HG03064 (cell line): ENCODE measurements around the gene KIZ.

Experiments
- ATAC-seq: cut with Tn5 transposase; IDR thresholded peaks from one replicate; pipeline ENCODE4 v1.9.1; 2021; ENCODE audit warnings: low read depth; ENCODE audit not compliant: unreplicated experiment

Gene KIZ

DNA sequence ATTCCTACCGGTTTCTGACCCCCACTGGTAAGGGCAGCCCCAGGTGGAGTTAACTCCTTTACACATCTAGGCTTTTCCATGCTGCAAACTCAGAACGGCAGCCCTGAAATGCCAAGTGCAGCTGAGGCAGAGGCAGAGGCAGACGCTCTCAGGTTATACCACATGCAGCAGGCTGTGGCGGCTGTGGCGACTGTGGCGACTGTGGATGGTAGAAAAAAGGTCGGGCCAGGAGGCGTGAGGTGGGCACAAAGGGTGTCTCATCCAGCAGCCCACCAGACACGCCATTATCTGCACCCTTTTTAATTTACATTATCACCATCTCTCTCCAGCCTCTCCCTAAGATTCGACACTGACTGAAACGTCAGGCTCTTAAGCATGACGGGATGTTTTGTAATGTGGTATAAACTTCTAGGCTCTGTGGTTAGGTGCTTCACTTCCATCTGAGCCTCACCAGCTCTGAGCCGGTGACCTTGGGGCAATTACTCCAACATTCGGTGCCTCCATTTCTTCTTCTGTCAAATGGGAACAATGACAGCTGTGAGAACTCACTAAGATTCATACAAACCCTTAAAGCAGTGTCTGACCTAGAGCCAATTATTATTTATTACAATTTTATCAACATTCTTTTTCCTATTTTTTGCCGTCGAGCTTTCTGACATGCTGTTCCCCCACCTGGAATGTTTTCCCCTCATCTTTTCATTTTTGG is 8.2 kb downstream of the KIZ start:
- ATAC-seq = no peak

DNA sequence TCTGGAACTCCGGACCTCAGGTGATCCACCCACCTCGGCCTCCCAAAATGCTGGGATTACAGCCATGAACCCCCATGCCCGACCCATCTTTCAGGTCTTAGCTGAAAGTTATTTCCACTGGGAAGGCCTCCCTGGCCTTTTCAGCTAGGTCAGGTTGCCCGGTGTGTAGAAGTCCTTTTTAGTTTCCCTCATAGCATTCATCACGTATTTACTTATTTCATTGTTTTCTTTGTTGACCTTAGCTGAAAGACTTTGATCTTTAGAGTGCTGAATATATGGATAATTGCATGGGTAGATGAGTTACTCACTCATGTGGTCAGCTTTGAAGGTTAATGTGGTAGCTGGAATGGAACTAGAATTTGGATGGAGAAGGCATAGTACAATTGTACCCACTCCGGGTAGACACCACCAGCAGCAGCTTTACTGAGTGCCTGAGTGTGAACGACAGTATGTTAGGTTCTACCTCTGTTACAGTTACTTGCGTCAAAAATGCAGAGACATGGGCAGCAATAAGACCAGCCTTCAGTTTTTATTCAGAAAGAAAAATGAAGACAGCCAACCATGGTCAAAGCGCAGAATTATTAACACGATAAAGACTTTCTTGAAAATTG is 9.1 kb downstream of the KIZ start:
- no peak for ATAC-seq

DNA sequence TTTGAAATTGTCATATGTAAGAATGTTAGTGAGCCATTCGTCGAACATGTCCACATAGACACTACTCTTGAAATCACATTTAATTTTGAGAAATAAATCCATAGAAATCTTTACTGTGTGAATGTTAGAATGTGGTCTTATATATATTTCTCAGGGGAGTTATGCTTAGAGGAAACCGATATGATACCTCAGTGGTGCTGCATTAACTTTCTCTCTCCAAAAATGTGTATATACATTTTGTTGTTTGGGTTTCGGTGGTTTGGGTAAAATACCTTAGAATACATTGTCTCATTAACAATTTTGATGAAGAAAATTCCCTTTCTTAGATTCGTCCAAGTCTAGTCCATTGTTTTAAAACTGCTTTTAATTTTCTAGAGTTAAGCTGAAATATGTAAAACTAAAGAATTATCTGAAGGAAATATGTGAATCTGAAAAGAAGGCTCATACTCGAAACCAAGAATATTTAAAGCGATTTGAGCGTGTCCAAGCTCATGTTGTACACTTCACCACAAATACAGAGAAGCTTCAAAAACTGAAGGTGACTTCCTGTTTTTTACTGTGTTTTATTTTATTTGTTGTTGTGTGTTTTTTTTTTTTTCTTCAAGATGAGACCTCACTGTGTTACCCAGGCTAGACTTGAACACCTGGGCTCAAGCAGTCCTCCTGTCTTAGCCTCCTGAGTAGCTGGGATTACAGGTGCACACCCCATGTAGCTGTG is 10.3 kb downstream of the KIZ start:
- ATAC-seq = no peak

DNA sequence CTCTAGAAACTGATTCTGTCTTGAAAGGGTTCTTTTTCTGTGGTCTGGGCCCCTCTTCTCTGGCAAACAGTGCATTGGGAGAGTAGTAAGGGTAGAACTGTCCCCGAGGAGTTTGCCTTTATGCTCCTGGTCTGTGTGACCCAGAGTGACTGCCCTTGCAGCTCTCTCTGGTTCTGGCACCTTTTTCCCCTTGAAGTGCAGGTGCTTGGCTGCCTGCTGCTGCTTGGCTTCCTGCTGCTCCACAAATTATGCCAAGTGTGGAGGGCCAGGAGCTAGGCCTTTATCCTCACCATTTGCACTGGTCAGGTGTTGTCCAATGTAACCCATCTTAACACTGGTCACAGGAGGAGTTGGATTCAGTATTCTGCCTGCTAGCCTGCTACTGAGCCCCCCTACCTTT is 11.2 kb downstream of the KIZ start:
- ATAC-seq = no peak

DNA sequence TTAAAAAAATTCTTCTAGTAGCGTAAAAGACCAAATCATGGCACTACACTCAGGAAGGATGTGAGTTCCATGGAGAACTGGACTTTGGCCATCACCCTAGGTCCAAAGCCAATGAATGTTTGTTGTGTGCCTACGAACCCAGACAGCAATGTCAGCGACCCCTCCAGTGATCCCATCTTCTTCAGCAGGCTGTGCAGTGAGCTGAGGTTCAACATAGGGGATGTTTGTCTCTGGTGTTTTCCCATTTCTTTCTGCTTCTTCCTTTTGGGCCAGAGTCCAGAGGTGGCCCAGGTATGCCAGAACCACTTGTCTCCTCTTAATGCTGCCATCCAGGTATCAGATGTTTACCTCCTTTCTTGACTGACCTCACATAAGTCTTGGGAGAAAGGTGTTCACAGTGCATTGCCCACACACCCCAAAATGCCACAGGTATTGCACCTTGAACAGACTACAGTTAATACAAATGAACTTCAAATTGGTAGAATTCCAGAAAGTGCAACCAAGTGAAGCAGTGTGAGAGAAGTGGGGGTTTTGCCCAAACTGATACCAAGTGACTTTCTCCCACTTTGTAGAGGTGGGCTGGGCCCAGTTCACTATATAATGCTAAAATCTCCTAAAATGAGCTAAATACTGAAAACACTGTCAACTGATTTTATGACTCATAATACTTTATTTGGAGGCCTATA is 14.1 kb downstream of the KIZ start:
- ATAC-seq = no peak

DNA sequence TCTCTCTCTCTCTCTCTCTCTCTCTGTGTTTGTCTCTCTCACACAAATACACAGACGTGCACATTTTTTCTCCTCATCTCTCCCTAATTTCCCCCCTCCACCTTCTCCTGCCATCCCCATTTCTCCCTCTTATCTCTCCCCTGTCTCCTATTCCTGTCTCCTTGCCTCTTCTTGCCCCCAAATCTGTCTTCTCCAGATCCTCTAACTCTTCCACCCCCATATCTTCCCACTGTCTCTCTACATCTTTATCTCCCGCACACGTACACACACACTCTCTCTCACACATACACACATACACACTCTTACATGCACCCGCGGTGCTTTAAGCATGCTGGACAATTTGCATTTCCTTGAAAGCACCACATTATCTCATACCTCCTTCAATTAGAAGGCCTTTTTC is 15.9 kb downstream of the KIZ start:
- ATAC-seq = no peak

DNA sequence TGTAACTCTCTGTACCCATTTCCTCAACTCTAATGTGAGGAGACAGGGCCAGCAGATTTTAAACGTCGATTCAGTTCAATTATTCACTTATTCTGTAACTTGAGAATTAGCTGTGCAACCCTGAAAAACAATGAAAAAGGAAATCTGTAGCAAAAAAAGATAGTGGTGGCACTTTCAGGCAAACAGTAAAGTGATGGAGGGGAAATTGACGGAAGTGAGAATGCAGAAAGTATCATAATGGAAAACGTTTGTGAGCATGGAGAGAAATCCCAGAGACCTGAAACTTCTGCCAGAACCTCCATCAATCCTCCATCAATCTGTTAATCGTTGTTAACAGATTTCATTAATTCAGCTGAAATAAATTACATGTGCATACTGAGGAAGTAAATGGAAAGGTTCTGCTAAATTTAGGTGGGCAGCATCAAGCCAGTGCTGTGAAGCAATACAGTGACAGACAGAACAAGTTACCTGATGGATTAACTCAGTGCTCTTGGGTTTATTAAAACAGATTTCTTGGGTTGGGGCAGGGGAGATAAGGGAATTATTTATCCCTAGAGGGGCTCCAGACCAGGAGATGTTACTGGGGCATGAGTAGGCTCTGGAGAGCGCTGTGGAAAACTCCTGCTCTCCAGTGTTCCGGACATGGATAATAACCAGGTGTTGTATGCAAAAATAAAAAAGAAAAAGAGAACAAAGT is 17.5 kb downstream of the KIZ start:
- ATAC-seq = no peak

DNA sequence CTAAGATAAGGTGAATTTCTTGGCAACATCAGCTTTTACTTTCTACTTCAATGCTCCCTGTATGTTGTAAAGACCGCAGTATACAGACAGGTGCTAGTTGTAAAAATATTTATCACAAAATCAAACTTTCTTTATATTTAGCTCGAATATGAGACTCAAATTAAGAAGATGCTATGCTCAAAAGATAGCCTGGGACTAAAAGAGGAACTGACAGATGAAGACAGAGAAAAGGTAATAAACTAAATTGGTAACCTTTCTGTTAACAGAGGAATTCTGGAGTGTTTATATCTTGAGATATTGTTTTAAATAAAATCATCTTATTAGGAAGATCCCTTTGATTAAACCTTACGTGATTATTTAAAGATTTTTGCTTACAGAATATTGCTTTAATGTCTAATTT is 19.5 kb downstream of the KIZ start:
- no peak for ATAC-seq

DNA sequence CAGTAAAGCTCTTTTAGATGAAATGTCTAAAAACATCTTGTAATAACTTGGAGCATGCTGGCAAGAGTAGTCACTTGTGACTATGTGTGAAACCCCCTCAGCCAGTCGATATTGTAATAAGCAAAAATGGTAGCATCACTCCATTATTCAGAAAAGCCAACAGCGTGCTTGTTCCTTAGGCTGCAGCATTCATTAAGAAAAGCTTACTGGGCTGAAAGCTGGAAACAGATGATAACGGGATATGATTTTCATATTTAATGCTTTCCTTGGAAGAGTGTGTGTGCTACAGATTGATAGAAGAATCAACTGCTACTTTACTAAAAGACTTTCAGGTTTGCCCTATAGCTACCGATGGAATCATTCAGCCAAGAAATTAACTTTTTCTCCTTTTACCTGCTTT is 20.3 kb downstream of the KIZ start:
- ATAC-seq = no peak

DNA sequence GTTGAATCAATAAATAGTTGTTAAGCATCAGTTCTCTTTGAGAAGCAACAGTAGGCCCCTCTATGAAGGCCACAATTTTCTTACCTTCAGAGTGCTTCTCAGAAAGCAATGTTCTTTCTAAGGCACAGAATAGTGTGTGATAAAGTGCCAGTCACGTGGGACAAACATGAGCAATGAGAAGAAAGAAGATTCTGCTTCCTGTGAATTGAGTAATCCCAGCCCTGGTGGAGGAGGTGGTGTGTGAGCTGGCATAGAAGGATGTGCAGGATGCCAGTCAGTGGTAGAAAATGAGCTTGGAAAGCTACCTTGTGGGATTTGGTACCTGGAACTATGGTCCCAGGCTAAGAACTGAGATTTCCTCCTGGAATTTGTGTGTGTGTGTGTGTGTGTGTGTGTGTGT is 21.7 kb downstream of the KIZ start:
- no peak for ATAC-seq

DNA sequence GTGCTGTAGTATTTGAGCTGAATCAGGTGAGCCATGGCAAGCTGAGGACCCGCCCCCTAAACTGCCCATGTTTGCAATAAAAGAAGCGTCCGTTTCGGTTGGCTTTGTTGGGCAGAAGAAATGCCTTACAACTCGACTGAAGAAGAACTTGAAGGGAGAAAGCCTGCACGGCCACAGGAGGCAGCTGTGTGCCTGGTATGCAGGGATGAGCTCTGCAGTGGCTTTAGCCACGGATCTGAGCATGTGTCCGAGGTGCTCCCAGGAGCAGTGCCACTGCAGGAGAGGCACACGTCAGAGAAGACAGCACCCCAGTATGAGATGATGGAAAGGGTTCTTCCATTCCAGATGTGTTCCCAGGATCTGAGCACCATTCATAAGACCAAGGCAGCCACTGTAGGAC is 23.5 kb downstream of the KIZ start:
- no peak for ATAC-seq

DNA sequence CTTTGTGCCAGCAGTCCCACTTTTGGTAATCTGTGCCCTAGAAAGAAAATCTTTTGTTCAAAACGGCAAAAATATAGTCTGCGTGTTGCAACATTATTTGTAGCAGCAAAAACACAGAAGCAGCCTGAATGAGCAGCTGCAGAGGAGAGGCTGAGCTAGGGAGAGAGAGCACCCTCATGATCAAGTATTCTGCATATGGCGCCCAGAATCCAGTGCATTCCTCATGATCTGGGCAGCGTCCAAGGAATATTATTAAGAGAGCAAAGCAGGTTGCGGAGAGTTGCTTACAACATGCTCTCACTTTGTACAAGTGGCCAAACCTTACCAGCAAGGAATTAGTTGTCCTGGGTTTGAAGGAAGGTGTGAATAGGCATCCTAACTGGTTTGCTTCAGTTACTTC is 25.9 kb downstream of the KIZ start:
- no peak for ATAC-seq

DNA sequence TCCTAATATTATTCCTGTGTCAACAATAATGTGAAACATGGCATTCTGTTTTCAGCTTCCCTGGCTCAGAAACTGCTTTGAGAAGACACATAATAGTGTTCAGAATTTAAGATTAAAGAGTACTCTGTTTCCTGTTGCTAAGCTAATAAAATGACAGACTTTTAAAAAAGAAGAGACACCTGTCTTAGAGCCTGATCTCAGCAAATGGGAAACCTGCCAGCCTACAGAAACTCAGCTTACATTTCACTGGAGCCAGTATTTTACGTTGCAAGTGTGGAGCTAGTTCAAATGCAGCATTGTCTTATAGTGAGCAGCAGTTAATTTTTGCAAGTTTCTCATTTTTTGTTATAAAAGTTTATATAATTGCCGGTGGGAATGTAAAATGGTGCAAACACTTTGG is 28.8 kb downstream of the KIZ start:
- no peak for ATAC-seq

DNA sequence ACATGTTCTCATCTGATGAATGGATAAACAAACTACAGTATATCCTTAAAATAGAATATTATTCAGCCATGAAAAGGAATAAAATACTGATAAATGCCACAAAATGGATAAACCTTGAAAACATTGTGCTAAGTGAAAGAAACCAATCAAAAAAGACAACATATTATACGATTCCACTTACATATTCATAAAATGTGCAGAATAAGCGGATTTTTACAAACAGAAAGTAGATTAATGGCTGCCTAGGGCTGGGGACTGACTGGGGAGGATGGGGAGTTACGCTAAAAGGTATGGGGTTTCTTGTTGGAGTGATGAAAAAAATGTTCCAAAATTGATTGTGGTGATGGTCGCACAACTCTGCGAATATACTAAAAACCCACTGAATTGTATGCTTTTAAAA is 29.4 kb downstream of the KIZ start:
- ATAC-seq = no peak

DNA sequence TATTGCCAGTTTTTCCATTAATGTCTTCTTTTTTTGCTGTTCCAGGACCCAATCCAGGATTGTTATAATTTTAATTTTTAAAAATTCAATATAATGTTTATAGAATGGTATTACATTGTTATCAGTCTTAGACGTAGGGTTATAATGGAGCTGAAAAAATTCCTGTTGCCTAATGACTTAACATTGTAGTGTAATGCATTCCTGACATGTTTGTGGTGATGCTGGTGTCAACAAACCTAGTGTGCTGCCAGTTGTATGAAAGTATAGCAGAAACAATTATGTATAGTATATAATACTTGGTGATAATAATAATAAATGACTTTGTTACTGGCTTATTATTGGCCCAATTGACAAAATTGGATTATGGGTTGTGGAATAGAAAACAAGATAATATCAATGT is 30.4 kb downstream of the KIZ start:
- ATAC-seq = no peak

DNA sequence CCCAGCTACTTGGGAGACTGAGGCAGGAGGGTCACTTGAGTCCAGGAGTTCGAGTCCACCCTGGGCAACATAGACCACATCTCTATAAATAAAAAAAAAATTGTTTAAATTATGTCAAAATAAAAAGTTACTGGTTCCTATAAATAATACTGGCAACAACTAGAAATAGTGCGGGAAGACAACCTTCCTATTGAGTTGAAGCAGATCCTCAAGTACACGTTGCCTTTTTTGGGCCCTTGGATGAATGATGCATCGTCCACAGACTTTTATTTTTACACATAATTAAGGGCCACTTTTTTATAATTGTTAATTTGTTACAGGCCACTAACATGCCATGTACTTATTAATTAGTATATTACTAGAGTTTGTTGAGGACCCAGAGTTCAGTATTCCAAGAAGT is 31.1 kb downstream of the KIZ start:
- no peak for ATAC-seq

DNA sequence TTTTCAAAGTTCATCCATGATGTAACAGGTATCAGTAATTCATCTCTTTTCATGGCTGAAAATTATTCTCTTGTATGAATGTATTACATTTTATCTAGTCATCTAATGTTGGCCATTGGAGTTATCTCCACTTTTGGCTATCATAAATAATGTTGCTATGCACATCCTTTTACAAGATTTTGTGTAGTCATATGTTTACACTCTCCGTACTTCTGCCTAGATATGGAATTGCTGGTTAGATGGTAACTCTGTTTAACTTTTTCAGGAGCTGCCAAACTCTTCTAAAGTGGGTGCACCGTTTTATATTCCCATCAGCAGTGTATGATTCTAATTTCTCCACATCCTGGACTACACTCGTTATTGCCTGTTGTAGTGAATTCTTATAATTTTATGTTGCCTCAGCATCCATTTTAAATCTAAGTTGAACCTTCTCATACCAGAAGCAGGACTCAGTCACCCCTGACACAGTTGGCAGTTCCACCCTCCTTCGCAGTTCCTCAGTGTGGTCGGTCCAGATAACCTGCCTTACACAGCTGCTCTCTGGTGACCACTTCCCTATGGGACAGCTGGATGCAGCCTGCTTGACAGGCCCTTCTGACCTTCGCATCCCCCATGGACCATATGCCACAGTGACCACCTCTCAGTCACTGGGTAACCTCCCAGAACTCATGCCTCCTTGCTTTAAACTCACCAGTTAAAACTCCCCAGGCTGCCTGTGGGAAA is 33.9 kb downstream of the KIZ start:
- no peak for ATAC-seq

DNA sequence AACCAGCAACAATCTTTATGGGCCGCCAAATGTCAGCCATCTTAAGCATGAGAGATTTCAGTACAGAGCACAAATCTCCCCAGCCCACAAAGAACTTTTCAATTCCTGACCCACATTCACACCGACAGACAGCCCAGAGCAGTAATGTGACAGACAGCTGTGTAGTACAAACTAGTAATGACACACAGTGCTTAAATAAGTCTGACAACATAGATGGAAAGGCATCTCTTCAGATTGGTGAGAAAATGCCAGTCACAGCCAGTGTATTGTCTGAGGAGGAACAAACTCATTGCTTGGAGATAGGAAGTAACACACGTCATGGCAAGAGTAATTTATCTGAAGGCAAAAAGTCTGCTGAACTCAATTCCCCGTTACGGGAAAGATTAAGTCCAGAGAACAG is 36.0 kb downstream of the KIZ start:
- ATAC-seq = no peak

DNA sequence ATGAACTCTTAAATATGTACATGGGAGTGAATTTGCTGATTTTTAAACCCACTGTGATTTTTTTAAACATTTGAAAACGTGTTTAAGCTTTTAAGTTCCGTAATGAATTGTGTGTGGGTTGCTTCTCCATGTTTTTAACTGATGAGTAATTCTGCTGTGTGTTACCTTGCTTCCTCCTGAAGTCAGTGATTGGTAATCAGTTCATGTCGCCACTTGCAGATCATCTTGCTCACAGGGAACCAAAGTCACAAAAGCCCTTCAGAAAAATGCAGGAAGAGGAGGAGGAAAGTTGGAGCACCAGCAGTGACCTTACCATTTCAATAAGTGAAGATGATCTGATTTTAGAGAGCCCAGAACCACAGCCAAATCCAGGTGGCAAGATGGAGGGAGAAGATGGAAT is 36.7 kb downstream of the KIZ start:
- ATAC-seq = no peak

DNA sequence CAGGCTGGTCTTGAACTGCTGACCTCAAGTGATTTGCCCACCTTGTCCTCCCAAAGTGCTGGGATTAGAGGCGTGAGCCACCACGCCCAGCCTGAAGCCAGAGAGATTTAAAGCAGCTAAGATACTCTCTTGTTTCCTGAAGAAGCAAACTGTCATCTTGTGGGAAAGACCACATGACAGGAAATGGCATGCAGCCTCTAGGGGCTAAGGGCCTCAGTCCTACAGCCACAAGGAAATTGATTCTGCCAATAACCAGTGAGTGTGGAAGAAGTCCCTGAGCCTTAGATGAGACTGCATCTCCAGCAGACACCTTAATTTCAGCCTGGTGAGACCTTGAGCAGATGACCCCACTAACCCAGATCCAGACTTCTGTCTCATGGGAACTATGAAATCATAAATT is 40.9 kb downstream of the KIZ start:
- ATAC-seq = no peak
